T-helper 2 cell (primary cell): Measurements from ENCODE around the gene RNH1.
"Not testable (repeated sequence)": the region's sequence is repeated elsewhere in the genome, so short reads cannot be mapped to it uniquely, and the experiment has no call there.

Source experiments
- DNase-seq, 5 experiments: peaks; one replicate each; pipeline versions ENCODE4 v3.0.0 to v3.0.0-alpha.2; 2012 to 2022

Gene RNH1

GRCh38 chr11:518463-519202 is 11.6 kb upstream of the RNH1 start:
- DNase-seq, result peak; percentile 69 to 91 (median 81)

- DNase-seq, result not testable (repeated sequence)
Measured at GRCh38 chr11:516918-517685, 10.1 kb upstream of the RNH1 start.

- no peak for DNase-seq
Measured at GRCh38 chr11:516400-516799, 9.4 kb upstream of the RNH1 start.

GRCh38 chr11:515131-515530 is 8.1 kb upstream of the RNH1 start:
- no peak for DNase-seq

- no peak for DNase-seq
Measured at GRCh38 chr11:514606-515005, 7.6 kb upstream of the RNH1 start.

GRCh38 chr11:512761-513595 is 5.9 kb upstream of the RNH1 start:
- no peak for DNase-seq

GRCh38 chr11:508956-509355 is 1.9 kb upstream of the RNH1 start:
- DNase-seq, result no peak

GRCh38 chr11:507727-508515 is 879 bp upstream of the RNH1 start:
- DNase-seq, result no peak

- peak; percentile 95 to 98 (median 96) for DNase-seq
Measured at GRCh38 chr11:506238-506994, 626 bp downstream of the RNH1 start.

GRCh38 chr11:504994-505344 is 2.1 kb downstream of the RNH1 start:
- no peak for DNase-seq

- DNase-seq, result no peak
Measured at GRCh38 chr11:504053-504993, 2.7 kb downstream of the RNH1 start.

- peak in 1 of 5 experiments; percentile 75 for DNase-seq
Measured at GRCh38 chr11:503179-503981, 3.7 kb downstream of the RNH1 start.

GRCh38 chr11:502288-503178 is 4.5 kb downstream of the RNH1 start:
- DNase-seq, result no peak

GRCh38 chr11:501683-502287 is 5.3 kb downstream of the RNH1 start:
- DNase-seq, result no peak

- no peak for DNase-seq
Measured at GRCh38 chr11:501001-501682, 5.9 kb downstream of the RNH1 start.

GRCh38 chr11:499201-500076 is 7.6 kb downstream of the RNH1 start:
- no peak for DNase-seq
